CD4-positive, alpha-beta memory T cell (primary cell): ENCODE results near the gene INTS7. TPM values are rescaled to one million over a fixed set of nuclear protein-coding genes. Genes with fewer than 3 reads are reported as not detected.

ENCODE experiments used
- CTCF ChIA-PET: fragments of 350-600 bp; sonication (Branson Sonifier 250); formaldehyde crosslinking; loops from one replicate; lab custom pipeline; 2021; ENCODE audit warnings: inconsistent platforms; ENCODE audit not compliant: partially characterized antibody; lab: Charles Lee
- POLR2A ChIA-PET: fragments of 350-600 bp; sonication (Branson Sonifier 250); formaldehyde crosslinking; loops from one replicate; lab custom pipeline; 2021; ENCODE audit not compliant: partially characterized antibody; lab: Charles Lee
- DNase-seq, 5 donors: peaks; one replicate each; pipeline versions ENCODE4 v3.0.0 to v3.0.0-alpha.2; 2020 to 2022; ENCODE audit warnings: mixed read lengths in 1 of 5
- H3K27ac ChIP-seq: one replicate; pipeline ENCODE4 v1.7.0; 2013; ENCODE audit warnings: low read depth, low read length
- H3K27me3 ChIP-seq: 2 replicates; pipeline ENCODE4 v1.7.0; 2013; ENCODE audit warnings: mild to moderate bottlenecking, low read length, moderate library complexity; ENCODE audit not compliant: insufficient read depth
- H3K36me3 ChIP-seq: 2 replicates; pipeline ENCODE4 v1.7.0; 2013; ENCODE audit warnings: mild to moderate bottlenecking, low read length, moderate library complexity; ENCODE audit not compliant: insufficient read depth
- H3K4me1 ChIP-seq: 2 replicates; pipeline ENCODE4 v1.7.0; 2013; ENCODE audit warnings: mild to moderate bottlenecking, low read length, moderate library complexity; ENCODE audit not compliant: insufficient read depth
- H3K4me3 ChIP-seq, 2 donors: one replicate each; pipeline ENCODE4 v1.7.0; 2013; ENCODE audit warnings: low read length in 2 of 2, mild to moderate bottlenecking in 1 of 2
- H3K9me3 ChIP-seq, 2 donors: one replicate each; pipeline ENCODE4 v1.7.0; 2013; ENCODE audit warnings: low read length in 2 of 2, control low read depth in 1 of 2; ENCODE audit not compliant: control insufficient read depth in 1 of 2
- H3K27ac Mint-ChIP-seq, 7 donors: one replicate each; pipeline ENCODE4 v1.8.0; 2020 to 2021; ENCODE audit warnings: mixed read lengths in 7 of 7, mild to moderate bottlenecking in 6 of 7, inconsistent platforms in 3 of 7, moderate library complexity in 3 of 7
- H3K27me3 Mint-ChIP-seq, 2 donors: one replicate each; pipeline ENCODE4 v1.8.0; 2020 to 2021; ENCODE audit warnings: mixed read lengths in 2 of 2
- H3K36me3 Mint-ChIP-seq, 2 donors: one replicate each; pipeline ENCODE4 v1.8.0; 2020 to 2021; ENCODE audit warnings: mixed read lengths in 2 of 2, inconsistent platforms in 1 of 2, mild to moderate bottlenecking in 1 of 2
- H3K4me1 Mint-ChIP-seq, 4 donors: one replicate each; pipeline ENCODE4 v1.8.0; 2020 to 2021; ENCODE audit warnings: mixed read lengths in 4 of 4, mild to moderate bottlenecking in 1 of 4
- H3K4me3 Mint-ChIP-seq, 8 donors: one replicate each; pipeline ENCODE4 v1.8.0; 2020 to 2021; ENCODE audit warnings: mixed read lengths in 8 of 8, mild to moderate bottlenecking in 7 of 8, moderate library complexity in 6 of 8, inconsistent platforms in 3 of 8
- H3K9me3 Mint-ChIP-seq, 8 donors: one replicate each; pipeline ENCODE4 v1.8.0; 2020 to 2021; ENCODE audit warnings: mixed read lengths in 8 of 8, mild to moderate bottlenecking in 5 of 8, inconsistent platforms in 3 of 8, moderate library complexity in 1 of 8
- intact Hi-C: fragments of 100-400 bp; cut with micrococcal nuclease; formaldehyde crosslinking; loops from one replicate; pipeline ENCODE4 v1.15.1; 2023
- polyA plus RNA-seq, 2 donors: library from polyadenylated mRNA; unstranded; fragments of 300-500 nt; fragmentation: Illumina TruSeq; gene quantifications; one replicate each; pipeline ENCODE4 v1.2.3, GENCODE V29; 2021
- total RNA-seq, 2 experiments: library from RNA; stranded (reverse); gene quantifications; one replicate each; pipeline ENCODE4 v1.2.3, GENCODE V29; 2021

The INTS7 gene
- total and polyA plus RNA-seq, 4 experiments from 2014 or later = 8.4 to 19.1 (median 10.9) TPM

DNA sequence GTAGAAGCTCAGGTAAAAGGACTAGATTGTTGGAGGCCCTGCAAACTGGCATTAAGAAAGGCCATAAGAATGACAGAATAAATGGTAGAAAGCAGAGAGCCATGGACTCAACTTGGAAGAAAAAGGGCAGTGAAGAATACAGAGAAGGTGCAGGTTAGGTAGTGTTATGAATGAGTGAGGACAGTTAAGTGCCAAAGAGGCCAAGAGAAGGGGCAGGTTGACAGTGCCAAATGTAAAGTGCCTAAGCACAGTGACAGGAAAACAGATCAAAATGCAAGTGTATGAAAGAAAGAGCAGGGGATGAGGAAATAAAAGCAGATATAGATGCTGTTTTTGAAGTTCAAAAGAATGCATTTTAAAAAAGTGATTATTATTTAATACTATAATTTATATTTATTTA is 43.7 kb downstream of the INTS7 start:
- no peaks in the 10 kb centered on the region for H3K4me1 ChIP-seq
- peaks cover 12 to 17% of the 10 kb centered on the region in 2 donors for H3K36me3 Mint-ChIP-seq
- H3K27ac Mint-ChIP-seq = peak overlapping the region in 1 of 7 donors; percentile 60
- H3K9me3 ChIP-seq = no peaks in the 10 kb centered on the region
- intact Hi-C loops = no loop called here
- H3K27me3 ChIP-seq = no peaks in the 10 kb centered on the region
- POLR2A ChIA-PET = no interaction called here
- no peak for DNase-seq
- H3K27ac ChIP-seq = no peak overlapping the region
- H3K4me1 Mint-ChIP-seq = peaks cover 0 to 3% (median under 1%) of the 10 kb centered on the region in 4 donors
- H3K36me3 ChIP-seq = peaks cover 4% of the 10 kb centered on the region
- CTCF ChIA-PET = no interaction called here
- H3K9me3 Mint-ChIP-seq = no peaks in the 10 kb centered on the region
- H3K27me3 Mint-ChIP-seq = no peaks in the 10 kb centered on the region
- no peak overlapping the region for H3K4me3 ChIP-seq
- no peak overlapping the region for H3K4me3 Mint-ChIP-seq

DNA sequence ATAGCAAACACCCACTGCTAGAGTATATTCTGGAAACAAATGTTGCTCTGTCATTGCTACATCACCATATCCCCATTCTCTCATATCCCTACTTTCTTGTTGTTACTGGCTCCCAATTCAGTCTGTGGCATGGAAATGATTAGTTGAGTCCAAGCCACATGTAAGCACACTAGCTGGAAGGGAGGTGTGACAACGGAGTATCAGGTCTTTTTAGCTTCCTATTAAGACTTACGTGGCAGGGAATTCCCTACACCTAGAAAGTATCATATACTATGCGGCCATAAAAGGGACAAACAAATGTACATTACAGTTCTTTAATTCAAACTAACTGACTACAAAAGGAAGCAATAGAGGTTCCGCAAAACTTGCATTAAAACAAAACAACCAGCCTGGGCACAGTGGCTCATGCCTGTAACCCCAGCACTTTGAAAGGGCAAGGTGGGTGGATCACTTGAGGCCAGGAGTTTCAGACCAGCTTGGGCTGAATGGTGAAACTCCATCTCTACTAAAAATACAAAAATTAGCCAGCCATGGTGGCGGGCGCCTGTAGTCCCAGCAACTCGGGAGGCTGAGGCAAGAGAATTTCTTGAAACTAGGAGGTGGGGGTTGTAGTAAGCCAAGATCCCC is 48.6 kb downstream of the INTS7 start:
- H3K27ac Mint-ChIP-seq = no peak overlapping the region
- POLR2A ChIA-PET = no interaction called here

DNA sequence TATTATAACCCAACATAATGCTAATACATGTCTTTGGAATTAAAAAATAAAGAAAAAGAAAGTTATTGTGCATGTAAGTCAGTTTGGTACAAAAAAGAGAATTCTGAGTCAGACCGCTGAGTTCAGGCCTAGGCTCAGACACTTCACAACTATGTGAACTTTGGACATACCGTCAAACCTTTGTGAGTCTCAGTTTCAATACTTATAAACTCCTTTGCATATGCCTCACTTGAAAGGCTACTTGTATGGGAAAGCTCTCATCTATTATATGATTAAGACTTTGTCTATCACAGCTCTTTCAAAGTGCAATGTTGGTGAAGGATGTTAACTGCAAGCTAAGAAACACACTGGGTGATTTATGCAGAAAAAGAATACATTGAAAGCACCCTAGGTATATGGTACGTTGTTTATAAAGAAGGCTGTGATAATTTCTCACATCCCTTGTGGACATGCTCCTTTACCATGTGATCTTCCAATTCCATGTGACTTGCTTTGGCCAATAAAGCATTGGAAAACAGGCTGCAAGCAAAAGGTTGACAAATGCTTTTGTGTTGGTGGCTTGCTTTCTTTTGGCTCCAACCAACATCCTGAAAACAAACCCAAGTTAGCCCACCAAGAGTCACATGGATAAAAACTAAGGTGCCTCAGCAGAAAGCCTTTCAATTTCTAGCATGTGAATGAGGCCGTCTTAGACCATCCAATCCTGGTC is 49.6 kb downstream of the INTS7 start:
- CTCF ChIA-PET = interaction anchor here (1.7 kb wide), 1 partner anchor 288 kb away, joined by 4 read pairs; no protein-coding TSS in a partner anchor
- POLR2A ChIA-PET = no interaction called here
- DNase-seq = no peak
- no peak overlapping the region for H3K4me3 Mint-ChIP-seq
- H3K9me3 ChIP-seq = no peaks in the 10 kb centered on the region
- no peaks in the 10 kb centered on the region for H3K4me1 ChIP-seq
- H3K4me1 Mint-ChIP-seq = no peaks in the 10 kb centered on the region
- H3K9me3 Mint-ChIP-seq = no peaks in the 10 kb centered on the region
- H3K27me3 Mint-ChIP-seq = no peaks in the 10 kb centered on the region
- H3K27ac ChIP-seq = no peak overlapping the region
- H3K36me3 Mint-ChIP-seq = peaks cover 30 to 33% of the 10 kb centered on the region in 2 donors
- H3K27me3 ChIP-seq = no peaks in the 10 kb centered on the region
- peaks cover 11% of the 10 kb centered on the region for H3K36me3 ChIP-seq
- H3K4me3 ChIP-seq = no peak overlapping the region
- intact Hi-C loops = no loop called here
- H3K27ac Mint-ChIP-seq = no peak overlapping the region

More for the DNA sequence above, 48.6 kb downstream of the INTS7 start:
- H3K4me3 ChIP-seq = no peak overlapping the region
- no peaks in the 10 kb centered on the region for H3K9me3 Mint-ChIP-seq
- H3K27me3 ChIP-seq = no peaks in the 10 kb centered on the region
- peaks cover 0 to 2% (median 0%) of the 10 kb centered on the region in 4 donors for H3K4me1 Mint-ChIP-seq
- CTCF ChIA-PET = interaction anchor here (1.7 kb wide), 1 partner anchor 289 kb away, joined by 4 read pairs; no protein-coding TSS in a partner anchor
- no peak for DNase-seq
- H3K27me3 Mint-ChIP-seq = no peaks in the 10 kb centered on the region
- H3K36me3 Mint-ChIP-seq = peaks cover 26 to 29% of the 10 kb centered on the region in 2 donors
- H3K4me1 ChIP-seq = no peaks in the 10 kb centered on the region
- intact Hi-C loops = no loop called here
- H3K36me3 ChIP-seq = peaks cover 7% of the 10 kb centered on the region
- H3K27ac ChIP-seq = no peak overlapping the region
- no peaks in the 10 kb centered on the region for H3K9me3 ChIP-seq
- H3K4me3 Mint-ChIP-seq = no peak overlapping the region

DNA sequence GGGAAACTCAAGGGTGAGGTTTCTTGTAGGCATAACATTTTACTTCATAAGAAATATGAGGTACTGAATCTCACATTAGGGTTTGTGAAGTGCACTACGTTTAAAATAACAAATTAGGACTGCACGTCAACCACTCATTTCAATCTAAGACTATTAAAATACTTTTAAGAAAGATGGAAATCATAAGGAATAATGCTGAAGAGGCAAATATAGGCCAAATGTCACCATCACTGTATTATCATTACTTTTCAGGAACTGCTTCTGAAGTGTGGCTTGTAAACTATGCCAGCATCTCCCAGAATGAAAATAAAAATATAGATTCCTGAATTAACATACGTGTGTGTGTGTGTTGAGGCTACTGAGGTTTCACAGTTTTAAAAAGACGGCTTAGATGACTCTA is 56.8 kb downstream of the INTS7 start:
- ChIA-PET POLR2A (no interaction called here), CTCF (interaction anchor here (0.6 kb wide), 1 partner anchor 291 kb away, joined by 3 read pairs; no protein-coding TSS in a partner anchor)
- H3K36me3 Mint-ChIP-seq = peaks cover 56 to 65% of the 10 kb centered on the region in 2 donors
- Histone ChIP-seq H3K4me1 (no peaks in the 10 kb centered on the region), H3K9me3 (no peaks in the 10 kb centered on the region), H3K4me3 (no peak overlapping the region), H3K27me3 (no peaks in the 10 kb centered on the region), H3K36me3 (peaks cover 9% of the 10 kb centered on the region), H3K27ac (no peak overlapping the region)
- H3K4me1 Mint-ChIP-seq = no peaks in the 10 kb centered on the region
- H3K27ac Mint-ChIP-seq = no peak overlapping the region
- DNase-seq = no peak
- H3K27me3 Mint-ChIP-seq = no peaks in the 10 kb centered on the region
- intact Hi-C loops = no loop called here
- no peak overlapping the region for H3K4me3 Mint-ChIP-seq
- H3K9me3 Mint-ChIP-seq = no peaks in the 10 kb centered on the region

DNA sequence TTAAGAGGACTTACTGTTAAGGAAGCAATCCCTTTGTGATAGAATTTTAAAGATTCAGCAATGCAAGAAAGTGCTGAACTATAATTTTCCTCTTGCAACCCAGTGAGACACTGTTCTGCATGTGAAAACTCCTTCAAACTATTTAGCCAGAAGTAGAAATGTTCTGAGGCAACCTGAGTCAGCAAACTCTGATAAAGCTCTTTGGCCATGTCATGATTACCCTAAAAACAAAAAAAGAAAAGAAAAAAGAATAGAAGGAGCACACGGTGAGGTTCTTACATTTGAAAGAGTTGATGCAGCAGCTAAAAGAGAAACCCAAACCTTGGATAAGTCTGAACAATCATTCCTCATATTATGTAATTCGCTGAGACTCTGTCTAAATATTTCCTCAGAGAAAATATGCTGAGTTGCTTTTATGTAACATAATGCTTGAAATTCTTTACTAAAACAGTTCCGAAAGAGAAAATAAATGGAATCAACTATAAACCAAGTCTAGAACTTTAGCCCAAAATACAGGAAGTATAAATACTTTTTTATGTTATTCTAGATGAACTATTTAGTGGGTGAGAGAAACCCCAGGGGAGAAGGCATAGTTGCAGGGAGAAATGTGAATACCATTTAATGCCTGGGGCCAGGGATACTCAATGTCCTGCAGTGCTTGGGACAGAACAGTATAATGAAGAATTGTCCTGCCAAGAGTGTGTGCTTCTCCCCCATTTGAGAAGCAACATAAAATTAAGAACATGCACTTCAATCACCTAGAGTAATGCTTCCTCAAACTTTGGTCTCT is 60.0 kb downstream of the INTS7 start:
- H3K4me1 Mint-ChIP-seq = peaks cover 0 to 6% (median 0%) of the 10 kb centered on the region in 4 donors
- peaks cover 39 to 54% of the 10 kb centered on the region in 2 donors for H3K36me3 Mint-ChIP-seq
- intact Hi-C loops = no loop called here
- H3K9me3 Mint-ChIP-seq = no peaks in the 10 kb centered on the region
- Histone ChIP-seq H3K9me3 (no peaks in the 10 kb centered on the region), H3K36me3 (peaks cover under 1% of the 10 kb centered on the region), H3K27me3 (no peaks in the 10 kb centered on the region), H3K27ac (no peak overlapping the region), H3K4me3 (no peak overlapping the region), H3K4me1 (no peaks in the 10 kb centered on the region)
- H3K27me3 Mint-ChIP-seq = no peaks in the 10 kb centered on the region
- H3K27ac Mint-ChIP-seq = peak overlapping the region in 4 of 7 donors; percentile 11 to 54 (median 48)
- ChIA-PET POLR2A (no interaction called here), CTCF (no interaction called here)
- DNase-seq = no peak
- H3K4me3 Mint-ChIP-seq = no peak overlapping the region

DNA sequence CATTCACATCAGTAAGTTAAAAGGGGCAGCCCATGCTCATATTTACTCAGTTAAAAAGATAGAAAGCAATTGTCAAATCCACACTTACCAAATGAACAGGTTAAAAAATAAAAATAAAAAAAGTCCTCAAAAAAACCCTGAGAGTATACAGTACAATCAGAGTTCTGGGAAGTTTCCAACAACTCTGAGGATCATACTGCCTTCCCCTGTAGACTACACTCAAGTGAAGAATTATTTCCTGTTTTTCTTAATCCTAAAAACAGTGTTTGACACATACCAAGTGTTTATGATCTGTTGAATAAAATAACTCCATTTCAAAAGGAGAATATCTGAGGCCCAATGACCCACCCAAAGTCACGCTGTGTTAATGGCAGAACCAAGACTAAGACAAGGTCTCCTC is 61.8 kb downstream of the INTS7 start:
- CTCF ChIA-PET = no interaction called here
- DNase-seq = no peak
- Mint-ChIP-seq H3K4me3 (no peak overlapping the region), H3K27ac (peak overlapping the region in 1 of 7 donors; percentile 27), H3K27me3 (no peaks in the 10 kb centered on the region), H3K4me1 (peaks cover 0 to 6% (median 0%) of the 10 kb centered on the region in 4 donors), H3K36me3 (peaks cover 27 to 45% of the 10 kb centered on the region in 2 donors), H3K9me3 (no peaks in the 10 kb centered on the region)
- Histone ChIP-seq H3K4me1 (no peaks in the 10 kb centered on the region), H3K36me3 (no peaks in the 10 kb centered on the region), H3K27ac (no peak overlapping the region), H3K4me3 (no peak overlapping the region), H3K9me3 (no peaks in the 10 kb centered on the region), H3K27me3 (no peaks in the 10 kb centered on the region)
- POLR2A ChIA-PET = no interaction called here
- intact Hi-C loops = no loop called here
